Natural killer cell treated with Interleukin-12 subunit alpha and Interleukin-12 subunit beta and Interleukin-15 and Interleukin-18, amount 100 ng/mL, for 72 hours (primary cell): ENCODE measurements around the gene PRKCZ. TPM values are rescaled to one million over a fixed set of nuclear protein-coding genes. Genes with fewer than 3 reads are reported as not detected.

Source experiments
- ATAC-seq, 2 donors: fragments of 150-1000 bp; cut with Tn5 transposase in 1 of 2; sonication (Bioruptor Pico), chemical (Tn5 transposase) in 1 of 2; 2 replicates each; pipeline ENCODE4 v1.10.0; 2021
- DNase-seq: peaks from one replicate; pipeline ENCODE4 v3.0.0; 2022; ENCODE audit warnings: low spot score
- H3K27ac Mint-ChIP-seq, 2 donors: 1 replicate in 1 of 2; 2 replicates in 1 of 2; pipeline ENCODE4 v1.8.0; 2022; ENCODE audit warnings: mixed read lengths in 2 of 2, mild to moderate bottlenecking in 1 of 2, moderate library complexity in 1 of 2
- H3K27me3 Mint-ChIP-seq, 2 donors: 1 replicate in 1 of 2; 2 replicates in 1 of 2; pipeline ENCODE4 v1.8.0; 2022; ENCODE audit warnings: mixed read lengths in 2 of 2
- H3K36me3 Mint-ChIP-seq: one replicate; pipeline ENCODE4 v1.8.0; 2022; ENCODE audit warnings: mixed read lengths
- H3K4me1 Mint-ChIP-seq, 2 donors: 1 replicate in 1 of 2; 2 replicates in 1 of 2; pipeline ENCODE4 v1.8.0; 2022; ENCODE audit warnings: low read depth in 2 of 2, mixed read lengths in 2 of 2, mild to moderate bottlenecking in 1 of 2
- H3K4me3 Mint-ChIP-seq: one replicate; pipeline ENCODE4 v1.8.0; 2022; ENCODE audit warnings: mixed read lengths
- H3K9me3 Mint-ChIP-seq: 2 replicates; pipeline ENCODE4 v1.8.0; 2022; ENCODE audit warnings: mixed read lengths
- total RNA-seq, 2 donors: library from RNA; stranded (reverse); gene quantifications; one replicate each; pipeline ENCODE4 v1.2.3, GENCODE V29; 2022

The PRKCZ gene
- total RNA-seq = 10 to 100 TPM; 10.8 to 13.2 TPM

GRCh38 chr1:2049718-2050431 is at the start of gene PRKCZ:
PRKCZ (plus strand) TSS chr1:2050411; CDS start chr1:2050631, 220 bp downstream.
- Mint-ChIP-seq H3K27me3 (peaks cover 8 to 13% of the 10 kb centered on the region in 2 donors), H3K4me1 (peaks cover 15 to 23% of the 10 kb centered on the region in 2 donors), H3K27ac (peak within 1 kb of the TSS; percentile 25 to 57), H3K36me3 (no peaks in the 10 kb centered on the region), H3K9me3 (no peaks in the 10 kb centered on the region), H3K4me3 (peak within 1 kb of the TSS; percentile 88)
- DNase-seq (peak; percentile 96), ATAC-seq (peak; percentile 96 to 97)

DNA sequence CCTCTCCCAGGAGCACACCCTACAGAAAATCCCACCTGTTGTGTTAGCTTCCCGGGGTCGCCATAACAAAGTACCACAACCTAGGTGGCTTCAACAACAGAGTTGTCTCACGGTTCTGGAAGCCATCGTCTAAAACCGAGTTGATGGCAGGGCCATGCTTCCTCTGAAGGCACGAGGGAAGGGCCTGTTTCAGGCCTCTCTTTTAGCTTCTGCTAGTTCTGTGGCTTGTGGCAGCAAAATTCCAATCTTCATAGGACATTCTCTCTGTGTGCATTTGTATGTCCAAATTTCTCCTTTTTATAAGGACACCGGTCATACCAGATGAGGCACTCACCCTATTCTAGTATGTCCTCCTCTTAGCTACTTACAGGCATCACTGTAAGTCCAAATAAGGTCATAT is 49.8 kb upstream of the PRKCZ start:
- Mint-ChIP-seq H3K4me3 (no peak overlapping the region), H3K36me3 (no peaks in the 10 kb centered on the region), H3K27me3 (peaks cover 24 to 28% of the 10 kb centered on the region in 2 donors), H3K9me3 (no peaks in the 10 kb centered on the region), H3K27ac (no peak overlapping the region), H3K4me1 (peaks cover 0 to 4% of the 10 kb centered on the region in 2 donors)
- ATAC-seq (no peak), DNase-seq (no peak)

DNA sequence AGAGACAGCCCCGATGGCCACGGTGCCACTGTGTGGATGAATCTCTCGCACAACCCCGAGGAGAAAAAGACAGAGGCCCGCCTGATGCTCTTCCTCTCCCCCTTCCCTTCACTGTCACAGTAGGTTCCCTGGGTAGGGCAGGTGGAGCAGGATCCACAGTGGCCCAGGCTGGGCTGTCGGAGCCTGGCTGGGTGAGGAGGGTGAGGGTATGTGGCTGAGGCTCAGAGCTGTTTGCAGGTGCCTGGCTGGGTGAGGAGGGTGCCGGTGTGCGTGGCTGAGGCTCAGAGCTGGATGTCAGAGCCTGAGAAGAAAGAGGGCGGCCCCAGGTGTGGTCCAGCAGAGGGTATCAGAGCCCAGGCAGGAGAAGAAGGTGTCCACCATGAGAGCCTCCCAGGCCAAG is 49.4 kb upstream of the PRKCZ start:
- H3K27me3 Mint-ChIP-seq = peaks cover 26 to 31% of the 10 kb centered on the region in 2 donors
- no peak overlapping the region for H3K27ac Mint-ChIP-seq
- ATAC-seq (peak in 1 of 2 donors; percentile 36), DNase-seq (no peak)
- H3K36me3 Mint-ChIP-seq = no peaks in the 10 kb centered on the region
- no peak overlapping the region for H3K4me3 Mint-ChIP-seq
- H3K4me1 Mint-ChIP-seq = peaks cover 0 to 4% of the 10 kb centered on the region in 2 donors
- no peaks in the 10 kb centered on the region for H3K9me3 Mint-ChIP-seq

GRCh38 chr1:2001773-2002411 is 48.3 kb upstream of the PRKCZ start:
- DNase-seq = no peak
- H3K4me3 Mint-ChIP-seq = no peak overlapping the region
- H3K27ac Mint-ChIP-seq = no peak overlapping the region
- ATAC-seq = no peak
- H3K9me3 Mint-ChIP-seq = no peaks in the 10 kb centered on the region
- peaks cover 26 to 31% of the 10 kb centered on the region in 2 donors for H3K27me3 Mint-ChIP-seq
- H3K36me3 Mint-ChIP-seq = no peaks in the 10 kb centered on the region
- H3K4me1 Mint-ChIP-seq = no peaks in the 10 kb centered on the region

DNA sequence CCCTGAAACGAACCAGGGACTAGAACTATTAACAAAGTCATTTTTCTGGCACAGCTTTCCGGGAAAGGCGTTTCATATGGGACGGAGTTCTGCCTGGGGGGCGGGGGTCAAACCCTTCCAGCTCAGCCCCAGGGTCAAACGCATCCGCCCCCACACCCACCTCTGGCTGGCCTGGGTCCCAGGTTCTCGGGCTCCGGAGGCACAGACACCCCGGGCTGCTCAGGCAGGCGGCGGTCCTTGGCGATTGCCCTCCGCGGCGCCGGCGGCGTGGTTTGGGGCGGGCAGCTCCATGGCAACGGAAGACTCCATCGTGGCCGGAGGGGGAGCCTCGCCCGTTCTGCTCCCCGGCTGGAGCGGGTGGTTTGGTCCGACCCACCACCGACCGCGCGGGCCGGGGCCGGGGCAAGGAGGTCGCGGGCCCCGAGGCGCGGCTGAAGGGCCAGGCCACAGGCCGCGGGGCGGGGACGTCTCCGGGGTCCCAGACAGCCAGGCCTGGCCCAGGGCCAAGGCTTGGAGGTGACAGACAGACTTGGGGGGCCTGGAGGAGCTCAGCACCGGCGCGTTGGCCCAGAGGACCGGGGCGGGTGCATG is 46.6 kb upstream of the PRKCZ start, which contains the start of gene CFAP74:
Gene CFAP74 (minus strand): TSS at position 246 of the 591 bp plus-strand sequence. CDS start 12,830 bp downstream, outside the sequence.
- Mint-ChIP-seq H3K4me3 (no peak within 1 kb of the TSS), H3K4me1 (no peaks in the 10 kb centered on the region), H3K36me3 (no peaks in the 10 kb centered on the region), H3K27me3 (peaks cover 22 to 25% of the 10 kb centered on the region in 2 donors), H3K27ac (no peak within 1 kb of the TSS), H3K9me3 (no peaks in the 10 kb centered on the region)
- DNase-seq = peak; percentile 58
- peak; percentile 24 to 56 for ATAC-seq

GRCh38 chr1:2004856-2005255 is 45.4 kb upstream of the PRKCZ start:
- H3K4me3 Mint-ChIP-seq = no peak overlapping the region
- no peaks in the 10 kb centered on the region for H3K36me3 Mint-ChIP-seq
- ATAC-seq (no peak), DNase-seq (peak; percentile 35)
- H3K9me3 Mint-ChIP-seq = no peaks in the 10 kb centered on the region
- H3K4me1 Mint-ChIP-seq = no peaks in the 10 kb centered on the region
- peaks cover 15 to 25% of the 10 kb centered on the region in 2 donors for H3K27me3 Mint-ChIP-seq
- no peak overlapping the region for H3K27ac Mint-ChIP-seq

DNA sequence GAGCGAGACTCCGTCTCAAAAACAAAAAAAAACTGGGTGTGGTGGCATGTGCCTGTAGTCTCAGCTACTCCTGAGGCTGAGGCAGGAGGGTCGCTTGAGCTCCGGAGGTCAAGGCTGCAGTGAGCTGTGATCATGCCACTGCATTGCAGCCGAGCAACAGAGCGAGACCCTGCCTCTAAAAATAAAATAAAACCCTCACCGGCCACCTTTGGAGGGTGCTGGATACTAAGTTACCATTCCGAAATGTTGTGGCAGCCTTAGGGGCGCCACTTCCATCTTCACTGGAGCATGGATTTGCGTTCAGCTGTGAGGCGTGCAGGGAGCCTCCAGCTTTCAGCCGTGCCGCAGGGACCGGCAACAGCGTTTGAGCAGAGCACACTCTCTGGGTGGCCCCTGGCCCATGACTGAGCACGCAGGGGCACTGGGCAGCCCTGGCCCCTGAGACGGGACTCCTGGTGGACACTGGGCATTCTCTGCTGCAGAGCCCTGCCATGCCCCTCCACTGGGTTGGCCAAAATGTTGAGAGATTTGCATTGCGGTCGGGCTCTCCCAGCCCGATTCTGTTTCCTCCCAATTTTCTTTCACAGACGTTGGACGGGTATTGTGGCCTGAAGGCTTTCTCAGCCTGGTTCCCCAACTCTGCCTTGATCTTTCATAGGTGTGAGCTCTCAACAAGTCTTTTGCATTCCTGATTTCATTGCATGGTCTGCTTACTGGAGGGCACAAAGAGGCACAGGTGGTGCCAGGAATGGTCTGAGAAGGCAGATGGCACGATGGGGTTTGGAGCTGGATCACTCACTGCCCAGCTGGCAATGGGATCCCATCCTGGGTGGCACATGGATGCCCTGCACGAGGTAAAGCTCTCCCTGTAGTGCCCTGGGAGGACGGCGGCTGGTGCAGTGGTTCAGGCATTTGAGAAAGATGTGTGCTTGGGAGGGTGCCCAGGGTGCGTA is 40.8 kb upstream of the PRKCZ start:
- peaks cover 9 to 13% of the 10 kb centered on the region in 2 donors for H3K27me3 Mint-ChIP-seq
- peak in 1 of 2 donors; percentile 36 for ATAC-seq
- H3K9me3 Mint-ChIP-seq = no peaks in the 10 kb centered on the region
- H3K27ac Mint-ChIP-seq = no peak overlapping the region
- DNase-seq = no peak
- no peaks in the 10 kb centered on the region for H3K4me1 Mint-ChIP-seq
- no peak overlapping the region for H3K4me3 Mint-ChIP-seq
- no peaks in the 10 kb centered on the region for H3K36me3 Mint-ChIP-seq

DNA sequence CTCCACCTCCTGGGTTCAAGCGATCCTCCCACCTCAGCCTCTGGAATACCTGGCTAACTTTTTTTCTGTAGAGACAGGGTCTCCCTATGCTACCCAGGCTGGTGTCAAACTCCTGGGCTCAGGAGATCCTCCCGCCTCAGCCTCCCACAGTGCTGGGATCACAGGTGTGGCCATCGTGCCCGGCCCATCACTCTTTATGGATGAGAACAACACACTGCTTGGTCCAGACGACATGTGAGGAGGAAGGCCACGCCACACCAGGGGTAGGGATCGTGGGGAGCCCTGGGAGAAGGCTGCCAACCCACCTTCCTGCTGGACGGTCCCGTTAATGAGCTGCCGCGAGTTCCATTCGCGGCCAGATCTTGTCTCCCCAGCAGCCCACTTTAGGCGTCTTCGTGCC is 36.0 kb upstream of the PRKCZ start:
- peaks cover 17 to 23% of the 10 kb centered on the region in 2 donors for H3K27me3 Mint-ChIP-seq
- H3K36me3 Mint-ChIP-seq = no peaks in the 10 kb centered on the region
- no peaks in the 10 kb centered on the region for H3K9me3 Mint-ChIP-seq
- peak; percentile 35 for DNase-seq
- H3K4me1 Mint-ChIP-seq = peaks cover 0 to 3% of the 10 kb centered on the region in 2 donors
- no peak for ATAC-seq
- no peak overlapping the region for H3K4me3 Mint-ChIP-seq
- no peak overlapping the region for H3K27ac Mint-ChIP-seq

GRCh38 chr1:2014741-2015735 is 35.2 kb upstream of the PRKCZ start:
- ATAC-seq (no peak), DNase-seq (no peak)
- Mint-ChIP-seq H3K27ac (no peak overlapping the region), H3K4me1 (peaks cover 0 to 3% of the 10 kb centered on the region in 2 donors), H3K9me3 (no peaks in the 10 kb centered on the region), H3K27me3 (peaks cover 17 to 23% of the 10 kb centered on the region in 2 donors), H3K36me3 (no peaks in the 10 kb centered on the region), H3K4me3 (no peak overlapping the region)

DNA sequence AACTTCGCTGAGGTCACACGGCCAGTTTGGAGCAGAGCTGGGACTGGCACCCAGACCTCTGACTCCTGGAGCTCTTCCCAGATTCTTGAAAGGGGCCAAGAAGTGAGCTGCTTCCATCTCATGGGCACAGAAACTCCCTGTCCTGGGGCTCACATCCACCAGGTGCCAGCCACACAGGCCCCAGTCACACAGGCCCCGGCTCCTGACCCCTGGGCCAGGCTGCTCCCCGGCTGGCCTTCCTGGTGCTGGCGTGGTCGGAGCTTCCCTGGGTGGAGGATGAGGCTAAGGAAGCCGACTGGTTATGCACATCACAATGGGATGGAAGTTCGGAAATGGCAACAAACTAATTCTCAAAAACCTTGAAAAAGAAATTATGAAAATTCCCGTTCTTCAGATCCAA is 34.1 kb upstream of the PRKCZ start:
- no peak overlapping the region for H3K27ac Mint-ChIP-seq
- H3K9me3 Mint-ChIP-seq = no peaks in the 10 kb centered on the region

DNA sequence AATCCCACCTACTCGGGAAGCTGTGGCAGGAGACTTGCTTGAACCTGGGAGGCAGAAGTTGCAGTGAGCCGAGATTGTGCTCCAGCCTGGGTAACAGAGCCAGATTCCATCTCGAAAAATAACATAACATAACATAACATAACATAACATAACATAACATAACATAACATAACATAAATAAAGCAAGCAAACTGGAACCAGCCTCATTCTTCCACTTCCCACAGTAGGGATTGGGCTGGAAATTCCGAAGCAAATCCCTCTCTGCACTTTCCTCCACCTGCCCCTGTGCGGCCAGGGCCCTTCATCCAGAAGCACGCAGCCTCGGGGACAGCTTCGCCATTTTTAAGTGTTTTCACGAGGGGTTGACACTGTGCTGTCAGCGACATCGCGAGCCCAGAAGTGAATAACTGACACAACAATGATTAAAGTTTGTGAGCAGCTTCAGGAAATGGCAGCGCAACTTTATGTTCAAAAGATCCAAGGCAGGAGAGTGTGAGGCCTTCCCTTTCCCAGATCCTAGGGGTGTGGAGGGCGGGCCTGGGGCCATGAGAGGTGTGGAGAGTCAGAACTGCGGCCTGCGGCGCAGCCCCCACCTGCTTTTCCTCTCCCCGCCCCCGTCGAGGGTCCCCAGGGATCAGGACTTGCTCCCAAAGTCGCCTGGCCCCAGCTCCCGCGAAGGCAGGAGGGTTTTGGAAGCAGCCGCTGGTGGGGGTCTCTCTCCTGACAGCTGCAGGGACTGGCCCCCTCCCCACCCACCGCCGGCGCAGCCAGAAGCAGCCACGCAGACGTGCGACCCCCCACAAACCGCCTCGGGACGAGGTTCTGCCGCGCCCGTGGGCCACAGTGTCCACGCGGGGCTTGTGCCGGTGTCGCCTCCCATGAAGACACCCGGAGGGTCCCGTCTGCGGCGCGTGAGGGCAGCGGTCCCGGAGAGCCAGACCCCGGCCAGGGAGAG is 31.7 kb upstream of the PRKCZ start:
- DNase-seq = peak; percentile 35
- Mint-ChIP-seq H3K4me1 (peaks cover 0 to 3% of the 10 kb centered on the region in 2 donors), H3K36me3 (no peaks in the 10 kb centered on the region), H3K27me3 (peaks cover 28 to 30% of the 10 kb centered on the region in 2 donors), H3K4me3 (no peak overlapping the region), H3K9me3 (no peaks in the 10 kb centered on the region), H3K27ac (no peak overlapping the region)
- no peak for ATAC-seq

More for the DNA sequence above, 34.1 kb upstream of the PRKCZ start:
- DNase-seq (peak; percentile 40), ATAC-seq (no peak)
- peaks cover 0 to 3% of the 10 kb centered on the region in 2 donors for H3K4me1 Mint-ChIP-seq
- no peak overlapping the region for H3K4me3 Mint-ChIP-seq
- no peaks in the 10 kb centered on the region for H3K36me3 Mint-ChIP-seq
- peaks cover 22 to 28% of the 10 kb centered on the region in 2 donors for H3K27me3 Mint-ChIP-seq
